OCI-LY3 (cell line): ENCODE measurements around the gene TTC21A.
A peak's percentile ranks its signal among the peaks of the same experiment; 100 is the strongest.

Experiments used
- H2AFZ ChIP-seq: fragments of 200-600, 300-600 bp; shearing (Covaris generic); 2 replicates; pipeline ENCODE4 v1.6.0; 2014; ENCODE audit warnings: antibody characterized with exemption, low read depth, low read length
- H3K27ac ChIP-seq: fragments of 200-600, 300-600 bp; sonication (generic); 2 replicates; pipeline ENCODE4 v1.5.1; 2014; ENCODE audit warnings: mild to moderate bottlenecking, low read length, moderate library complexity, mixed read lengths
- H3K27me3 ChIP-seq: fragments of 200-600, 300-600 bp; sonication (generic); 2 replicates; pipeline ENCODE4 v1.6.1; 2014; ENCODE audit warnings: low read depth, low read length, mixed read lengths
- H3K36me3 ChIP-seq: fragments of 200-600, 300-600 bp; sonication (generic); replicated peaks from 2 replicates; pipeline ENCODE3; 2014; ENCODE audit warnings: low read depth, low read length, mixed read lengths
- H3K4me1 ChIP-seq: fragments of 300-600, 200-600 bp; sonication (generic); 2 replicates; pipeline ENCODE4 v1.6.1; 2014; ENCODE audit warnings: low read length, mixed read lengths
- H3K4me2 ChIP-seq: fragments of 200-600, 300-600 bp; sonication (generic); 2 replicates; pipeline ENCODE4 v1.6.1; 2014; ENCODE audit warnings: low read length, mixed read lengths
- H3K4me3 ChIP-seq: fragments of 300-600, 200-600 bp; sonication (generic); 2 replicates; pipeline ENCODE4 v1.5.1; 2014; ENCODE audit warnings: antibody characterized with exemption, mild to moderate bottlenecking, low read length, moderate library complexity
- H3K79me2 ChIP-seq: fragments of 300-600, 200-600 bp; shearing (Covaris generic); 2 replicates; pipeline ENCODE4 v1.6.1; 2014; ENCODE audit warnings: mild to moderate bottlenecking, low read length, mixed read lengths
- H3K9ac ChIP-seq: fragments of 300-600, 200-600 bp; shearing (Covaris generic); 2 replicates; pipeline ENCODE4 v1.6.0; 2014; ENCODE audit warnings: mild to moderate bottlenecking, low read length, moderate library complexity
- H3K9me3 ChIP-seq: fragments of 200-600, 300-600 bp; shearing (Covaris generic); 2 replicates; pipeline ENCODE4 v1.6.1; 2014; ENCODE audit warnings: low read length, mixed read lengths; ENCODE audit not compliant: insufficient read depth
- H4K20me1 ChIP-seq: fragments of 200-600, 300-600 bp; sonication (generic); 2 replicates; pipeline ENCODE4 v1.6.1; 2016; ENCODE audit warnings: low read length, mixed read lengths; ENCODE audit not compliant: insufficient read depth
- CTCF ChIP-seq: fragments of 200-600, 300-600 bp; sonication (generic); IDR thresholded peaks from 2 replicates; pipeline ENCODE4 v1.5.1; 2014; ENCODE audit warnings: antibody characterized with exemption, low read length, low read depth
- EZH2phosphoT487 ChIP-seq: fragments of 200-600 bp; shearing (Covaris generic); IDR thresholded peaks from 2 replicates; pipeline ENCODE4 v1.6.1; 2018; ENCODE audit warnings: antibody characterized with exemption, mixed run types, low read depth

TTC21A gene

GRCh38 chr3:39184081-39184967 lies 76.8 kb downstream of the TTC21A start:
- Histone ChIP-seq H3K4me1 (peaks cover 8% of the 10 kb centered on the region; the same call in 1 of the 2 replicates), H3K9ac (no peak overlapping the region), H3K27ac (no peak overlapping the region), H3K4me3 (no peak overlapping the region), H3K79me2 (no peaks in the 10 kb centered on the region), H3K27me3 (peaks cover 19% of the 10 kb centered on the region), H3K9me3 (no peaks in the 10 kb centered on the region), H3K36me3 (no peaks in the 10 kb centered on the region), H2AFZ (no peak overlapping the region), H3K4me2 (no peak overlapping the region), H4K20me1 (no peaks in the 10 kb centered on the region)
- 0 out of 2 replicates have a peak, but pooled peaks have one; percentile 11 for TF ChIP-seq CTCF
- TF ChIP-seq EZH2phosphoT487 = no peak

GRCh38 chr3:39184968-39185285 lies 77.4 kb downstream of the TTC21A start:
- no peaks in the 10 kb centered on the region for H3K36me3 ChIP-seq
- H3K9ac ChIP-seq = no peak overlapping the region
- peaks cover 8% of the 10 kb centered on the region; the same call in 1 of the 2 replicates for H3K4me1 ChIP-seq
- H3K9me3 ChIP-seq = no peaks in the 10 kb centered on the region
- no peaks in the 10 kb centered on the region for H4K20me1 ChIP-seq
- H3K4me3 ChIP-seq = no peak overlapping the region
- H3K79me2 ChIP-seq = no peaks in the 10 kb centered on the region
- peaks cover 14% of the 10 kb centered on the region for H3K27me3 ChIP-seq
- no peak for TF ChIP-seq CTCF
- no peak for TF ChIP-seq EZH2phosphoT487
- no peak overlapping the region for H3K27ac ChIP-seq
- H2AFZ ChIP-seq = no peak overlapping the region
- no peak overlapping the region for H3K4me2 ChIP-seq

- no peaks in the 10 kb centered on the region for H3K36me3 ChIP-seq
- peaks cover 6% of the 10 kb centered on the region; the same call in 1 of the 2 replicates for H3K4me1 ChIP-seq
- H3K79me2 ChIP-seq = no peaks in the 10 kb centered on the region
- no peak overlapping the region for H3K4me3 ChIP-seq
- H4K20me1 ChIP-seq = no peaks in the 10 kb centered on the region
- H2AFZ ChIP-seq = no peak overlapping the region
- TF ChIP-seq EZH2phosphoT487 (no peak), CTCF (no peak)
- no peak overlapping the region for H3K27ac ChIP-seq
- peaks cover 9% of the 10 kb centered on the region for H3K27me3 ChIP-seq
- H3K9ac ChIP-seq = no peak overlapping the region
- no peaks in the 10 kb centered on the region for H3K9me3 ChIP-seq
- no peak overlapping the region for H3K4me2 ChIP-seq
Observed at GRCh38 chr3:39185326-39185958, 78.0 kb downstream of the TTC21A start.

GRCh38 chr3:39185959-39186691 lies 78.6 kb downstream of the TTC21A start:
- H3K4me2 ChIP-seq = no peak overlapping the region
- H3K4me1 ChIP-seq = peaks cover 6% of the 10 kb centered on the region; the same call in 1 of the 2 replicates
- H4K20me1 ChIP-seq = no peaks in the 10 kb centered on the region
- H3K27me3 ChIP-seq = peaks cover 7% of the 10 kb centered on the region
- H3K36me3 ChIP-seq = no peaks in the 10 kb centered on the region
- H2AFZ ChIP-seq = no peak overlapping the region
- no peak overlapping the region for H3K4me3 ChIP-seq
- no peaks in the 10 kb centered on the region for H3K9me3 ChIP-seq
- no peak overlapping the region for H3K9ac ChIP-seq
- H3K27ac ChIP-seq = no peak overlapping the region
- TF ChIP-seq EZH2phosphoT487 (no peak), CTCF (no peak)
- no peaks in the 10 kb centered on the region for H3K79me2 ChIP-seq
